Activated CD8-positive, alpha-beta memory T cell treated with anti-CD3 and anti-CD28 coated beads, Interleukin-2, amount 50 U/mL, for 4 hours (primary cell): ENCODE measurements around the gene VSIG4.

ENCODE experiments used
- DNase-seq: peaks from one replicate; pipeline ENCODE4 v3.0.0-alpha.2; 2020

VSIG4 gene

DNA sequence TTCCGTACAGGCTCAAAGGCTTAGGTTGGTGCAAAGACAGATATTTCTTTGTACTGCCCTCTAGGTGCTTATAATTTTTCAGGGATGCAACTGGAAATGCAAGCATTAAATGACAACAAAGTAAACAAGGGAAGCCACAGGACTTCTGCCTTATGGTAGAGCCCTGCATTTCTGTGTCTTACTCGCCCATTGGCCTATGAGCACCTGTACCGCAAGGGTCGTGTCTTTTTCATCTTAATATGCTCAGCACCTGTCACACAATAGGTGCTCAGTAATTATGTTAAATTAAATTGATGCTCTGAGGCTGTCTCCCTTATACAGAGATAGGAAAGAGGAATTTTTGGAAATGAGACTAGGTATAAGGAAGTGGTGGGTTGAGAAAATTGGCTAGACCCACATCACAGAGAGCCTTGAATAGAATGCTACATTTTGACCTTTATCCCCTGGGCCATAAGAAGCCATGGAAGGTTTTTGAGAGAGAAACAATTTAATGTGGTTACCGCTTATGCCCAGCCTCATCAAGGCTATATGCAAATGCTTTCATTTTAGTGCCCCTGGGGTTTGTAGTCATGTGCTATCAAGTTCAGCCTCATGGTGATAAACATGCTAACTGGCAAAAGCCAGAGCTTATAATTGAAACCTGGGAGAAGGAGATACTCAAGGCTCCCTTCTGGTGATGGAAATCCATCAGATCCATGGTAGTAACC lies 16.3 kb downstream of the VSIG4 start:
- DNase-seq: no peak

DNA sequence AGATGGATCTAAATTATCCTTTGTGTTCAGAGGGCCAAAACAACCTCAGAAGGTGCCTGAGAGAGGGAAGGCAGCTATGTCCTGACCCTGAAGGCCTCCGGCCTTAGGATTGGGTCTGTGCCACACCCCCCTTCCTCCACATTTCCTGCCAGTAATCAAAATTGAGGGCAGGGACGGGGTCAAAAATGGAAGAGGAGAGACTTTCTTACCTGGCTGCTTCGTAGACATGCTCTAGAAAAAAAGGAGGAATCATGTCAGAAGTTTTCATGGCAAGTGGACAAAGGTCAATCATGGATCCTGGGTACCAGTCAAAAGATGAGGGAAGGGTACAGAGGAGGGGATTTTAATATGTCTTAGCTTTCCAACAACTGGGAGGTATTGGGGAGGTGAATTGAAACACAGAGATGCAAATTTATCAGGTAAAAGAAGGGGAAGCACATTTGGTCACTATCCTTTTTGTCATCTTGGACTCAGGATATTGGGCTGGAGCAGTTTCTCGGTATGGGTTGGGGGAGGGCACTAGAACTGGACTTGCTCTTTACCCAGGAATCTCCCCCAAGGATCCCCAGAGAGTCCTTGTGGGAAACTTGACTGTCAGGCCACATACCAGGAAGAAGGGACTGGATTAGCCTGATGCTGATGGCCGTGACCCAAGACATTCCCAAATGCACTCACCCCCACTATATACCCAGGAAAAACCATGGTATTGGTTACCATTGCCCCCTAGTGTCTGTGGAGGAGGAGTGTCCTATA lies 17.1 kb downstream of the VSIG4 start:
- no peak for DNase-seq

GRCh38 chrX:66021765-66022631 lies 17.9 kb downstream of the VSIG4 start:
- DNase-seq: no peak

DNA sequence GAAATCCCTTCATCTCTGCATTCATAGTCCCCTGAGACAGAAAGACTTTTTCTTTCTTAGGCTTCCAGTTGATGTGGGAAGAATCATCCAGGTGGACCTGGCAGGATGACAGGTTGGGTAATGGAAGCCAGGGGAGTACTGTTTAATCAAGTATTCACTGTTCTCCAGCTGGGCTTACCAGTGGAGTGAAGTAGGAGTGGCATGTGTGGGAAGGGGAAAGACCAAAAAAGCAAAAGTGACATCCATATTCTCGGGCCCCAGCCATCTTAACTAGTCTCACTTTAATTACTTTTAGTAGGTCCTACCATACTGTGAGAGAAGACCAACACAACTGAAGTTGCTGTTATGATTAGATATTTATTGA lies 18.5 kb downstream of the VSIG4 start:
- DNase-seq: no peak

DNA sequence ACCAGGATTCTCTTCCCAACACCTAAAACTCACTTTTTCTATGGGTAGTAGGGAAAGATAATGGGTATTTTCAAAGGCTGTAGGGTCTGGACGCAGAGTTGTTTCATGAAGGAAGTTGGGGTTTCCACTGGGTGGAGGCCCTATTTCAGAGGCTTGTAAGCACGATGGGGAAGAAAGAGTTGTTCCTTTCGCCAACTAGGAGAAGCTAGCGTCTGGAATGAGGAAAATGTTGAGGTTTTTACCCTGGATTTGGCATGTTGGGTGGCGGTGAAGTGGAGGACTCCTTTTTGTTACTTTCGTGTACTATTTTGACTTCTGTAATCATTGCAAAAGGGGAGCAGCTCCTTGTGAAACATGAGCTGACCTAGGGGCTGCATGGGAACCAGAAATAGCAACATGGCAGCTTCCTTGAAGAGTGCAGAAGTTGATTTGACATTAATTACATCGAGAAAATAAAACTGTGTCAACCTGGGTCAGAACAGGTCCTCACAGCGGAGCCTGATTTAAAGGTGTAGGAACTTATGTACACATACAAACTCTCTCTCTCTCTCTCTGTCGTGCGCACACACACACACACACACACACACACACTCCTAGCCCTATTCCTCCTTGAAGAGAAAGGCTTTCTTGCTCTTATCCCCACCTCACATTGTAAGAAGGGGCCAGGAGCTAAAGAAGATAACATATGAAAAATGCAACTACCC lies 19.1 kb downstream of the VSIG4 start:
- DNase-seq: no peak

DNA sequence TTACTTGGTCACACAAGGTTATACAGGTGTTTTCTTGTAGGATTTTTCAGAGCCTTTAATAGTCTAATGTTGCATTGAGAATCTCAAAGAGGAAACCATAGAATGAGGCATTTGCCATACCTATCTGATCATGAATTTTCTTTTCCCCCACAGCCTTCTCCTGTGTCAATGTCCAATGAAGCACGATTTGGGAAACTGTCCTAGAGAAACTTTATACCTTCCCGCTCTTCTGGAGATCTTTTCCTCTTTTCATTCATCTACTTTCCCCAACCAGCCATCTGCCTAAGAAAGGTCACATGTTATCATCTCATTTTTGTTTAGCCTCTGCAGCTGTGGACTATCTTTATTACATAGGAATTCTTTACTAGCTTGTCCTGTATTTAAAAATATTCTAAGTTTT lies 19.9 kb downstream of the VSIG4 start:
- DNase-seq: no peak

GRCh38 chrX:66019310-66019652 lies 20.6 kb downstream of the VSIG4 start:
- no peak for DNase-seq

DNA sequence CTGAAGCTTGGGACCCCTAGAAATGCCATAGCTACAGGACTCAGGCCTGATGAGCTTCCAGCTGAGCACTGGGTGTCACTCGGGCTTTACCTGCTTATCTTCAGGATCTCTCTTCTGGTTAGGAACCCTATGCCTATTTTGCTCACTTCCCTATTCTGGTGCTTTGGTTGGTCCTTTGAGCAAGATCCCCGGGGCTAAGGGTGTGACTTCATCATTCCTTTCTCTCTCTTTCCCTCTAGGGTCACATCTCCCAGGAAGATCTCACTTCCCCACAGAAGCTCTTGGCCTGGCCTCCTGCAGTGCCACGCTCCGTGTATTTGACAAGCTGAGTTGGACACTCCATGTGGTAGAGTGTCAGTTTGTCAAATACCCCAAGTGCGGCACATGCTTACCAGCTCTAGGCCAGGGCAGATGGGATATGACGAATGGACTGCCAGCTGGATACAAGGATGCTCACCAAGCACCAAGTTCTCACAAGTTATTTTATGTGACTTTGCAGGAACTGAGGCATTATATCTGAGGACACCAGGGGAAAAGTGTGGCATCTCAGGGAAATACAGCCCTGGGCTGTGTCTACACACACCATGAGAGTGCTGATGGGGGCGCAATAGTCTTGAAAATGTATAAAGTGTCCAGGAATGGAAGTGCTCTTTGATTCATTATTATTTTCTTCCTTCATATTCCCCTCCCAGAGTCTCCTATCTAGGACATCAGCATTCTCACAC lies 21.1 kb downstream of the VSIG4 start:
- no peak for DNase-seq

DNA sequence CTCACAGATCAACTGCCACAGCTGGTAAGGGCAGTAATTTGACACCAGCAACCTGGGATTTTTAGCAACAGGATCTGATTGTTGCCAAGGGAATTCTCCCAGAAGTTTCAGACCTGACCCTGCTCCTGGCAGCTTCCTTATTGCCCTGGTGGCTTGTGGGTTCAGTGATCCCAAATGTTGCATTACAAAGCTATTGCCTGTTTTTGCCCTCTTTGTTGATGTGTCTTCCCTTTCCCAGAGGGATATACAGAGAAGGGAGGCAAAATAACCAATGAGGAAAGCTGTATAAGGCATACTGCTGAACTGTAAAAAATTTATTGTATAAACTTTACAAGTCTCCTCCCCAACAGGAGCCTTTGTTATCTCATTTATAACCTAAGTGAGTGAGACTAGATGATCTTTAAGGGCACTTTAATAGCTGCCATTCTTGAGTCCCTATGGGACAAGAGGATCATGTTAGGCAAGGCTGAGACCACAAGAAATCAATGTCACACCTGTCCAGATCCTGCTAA lies 22.2 kb downstream of the VSIG4 start:
- DNase-seq: no peak

GRCh38 chrX:66016905-66017658 lies 22.8 kb downstream of the VSIG4 start:
- no peak for DNase-seq

DNA sequence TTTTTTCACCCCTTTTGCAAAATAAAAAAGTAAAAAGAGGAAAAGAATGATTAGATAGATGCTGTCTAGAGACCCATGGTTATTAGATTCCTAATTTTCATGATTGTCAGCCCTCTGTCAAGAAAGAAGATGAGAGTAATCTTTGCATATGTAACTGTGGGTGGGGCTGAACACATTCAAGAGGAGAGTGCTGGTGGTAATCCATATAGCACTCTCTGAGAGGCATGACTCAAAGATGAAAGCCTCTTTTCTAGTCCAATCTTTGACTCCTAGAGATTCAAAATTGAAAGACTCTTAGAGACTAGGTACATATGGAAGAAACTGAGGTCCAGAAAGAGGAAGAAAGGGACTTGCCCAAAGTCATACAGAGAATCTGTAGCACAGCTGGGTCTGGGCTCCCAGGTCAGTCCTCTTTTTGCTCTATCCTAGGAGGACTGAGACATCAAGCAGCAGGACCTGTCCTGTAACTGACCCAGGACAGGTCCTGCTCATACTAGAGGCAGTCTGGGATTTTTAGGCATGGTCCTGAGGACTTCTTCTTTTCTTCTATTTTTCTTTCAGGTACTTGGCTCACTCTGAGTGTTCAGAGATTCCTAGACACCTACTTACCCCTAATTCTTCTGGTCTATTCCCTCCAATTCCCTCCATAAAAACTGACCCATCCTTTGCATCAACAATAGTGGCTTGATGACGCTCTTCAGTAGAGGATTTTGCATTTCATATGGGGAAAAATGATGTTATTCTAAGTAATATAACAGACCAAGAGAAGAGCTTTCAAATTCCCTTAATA lies 23.8 kb downstream of the VSIG4 start:
- no peak for DNase-seq

DNA sequence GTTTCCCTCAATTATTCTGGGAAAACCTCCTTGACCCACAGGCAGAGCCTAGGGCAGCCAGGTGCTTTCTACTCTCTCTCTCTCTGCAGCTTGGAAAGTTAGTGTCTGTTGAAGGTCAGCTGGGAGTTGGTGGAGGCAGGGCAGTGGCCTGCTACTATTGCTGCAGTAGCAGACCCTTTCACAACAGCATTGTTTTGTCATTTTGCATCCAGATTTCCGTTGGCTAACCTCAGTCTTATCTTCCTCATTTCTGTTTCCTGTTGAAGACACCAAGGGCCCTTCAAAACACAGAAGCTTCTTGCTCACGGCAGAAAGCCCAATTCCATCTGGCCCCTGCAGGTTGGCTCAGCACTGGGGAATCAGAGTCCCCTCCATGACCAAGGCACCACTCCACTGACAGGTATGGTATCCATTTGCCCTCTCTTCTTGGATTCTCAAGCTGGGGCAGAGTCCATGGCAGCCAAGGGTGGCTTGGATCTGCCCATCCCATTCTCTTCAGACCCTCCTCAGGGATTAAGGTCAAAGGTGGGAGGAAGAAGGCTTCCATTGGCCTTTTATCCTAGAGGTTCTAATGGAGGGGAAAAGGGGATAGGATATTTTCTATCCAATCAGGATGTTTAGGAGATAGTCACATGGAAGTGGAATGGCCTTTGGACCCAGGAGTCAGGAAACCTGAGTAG lies 24.6 kb downstream of the VSIG4 start:
- DNase-seq: no peak

- no peak for DNase-seq
Observed at GRCh38 chrX:66014556-66014955, 25.3 kb downstream of the VSIG4 start.

DNA sequence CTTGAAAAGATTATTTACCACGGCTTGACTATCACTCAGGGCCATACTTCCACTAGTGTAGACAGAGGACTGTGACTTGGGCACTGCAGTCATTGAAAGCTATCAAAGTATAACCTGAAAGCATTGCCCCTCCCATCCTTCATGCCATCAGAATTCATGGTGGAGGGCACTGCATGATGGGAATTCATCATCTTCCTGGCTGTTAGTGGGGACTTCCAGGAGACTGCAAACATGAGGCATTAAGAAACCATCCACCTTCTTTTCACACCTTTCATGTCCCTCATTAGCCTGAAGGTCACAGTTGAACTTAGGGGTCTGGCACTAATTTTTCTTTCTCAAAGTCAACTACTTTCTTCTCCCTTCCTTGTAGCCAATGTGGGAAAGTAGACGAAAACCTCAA lies 25.8 kb downstream of the VSIG4 start:
- DNase-seq: no peak

- DNase-seq: no peak
Observed at GRCh38 chrX:66013194-66013816, 26.6 kb downstream of the VSIG4 start.

GRCh38 chrX:66012094-66012534 lies 27.8 kb downstream of the VSIG4 start:
- DNase-seq: no peak

- no peak for DNase-seq
Observed at GRCh38 chrX:66009231-66009845, 30.5 kb downstream of the VSIG4 start.

DNA sequence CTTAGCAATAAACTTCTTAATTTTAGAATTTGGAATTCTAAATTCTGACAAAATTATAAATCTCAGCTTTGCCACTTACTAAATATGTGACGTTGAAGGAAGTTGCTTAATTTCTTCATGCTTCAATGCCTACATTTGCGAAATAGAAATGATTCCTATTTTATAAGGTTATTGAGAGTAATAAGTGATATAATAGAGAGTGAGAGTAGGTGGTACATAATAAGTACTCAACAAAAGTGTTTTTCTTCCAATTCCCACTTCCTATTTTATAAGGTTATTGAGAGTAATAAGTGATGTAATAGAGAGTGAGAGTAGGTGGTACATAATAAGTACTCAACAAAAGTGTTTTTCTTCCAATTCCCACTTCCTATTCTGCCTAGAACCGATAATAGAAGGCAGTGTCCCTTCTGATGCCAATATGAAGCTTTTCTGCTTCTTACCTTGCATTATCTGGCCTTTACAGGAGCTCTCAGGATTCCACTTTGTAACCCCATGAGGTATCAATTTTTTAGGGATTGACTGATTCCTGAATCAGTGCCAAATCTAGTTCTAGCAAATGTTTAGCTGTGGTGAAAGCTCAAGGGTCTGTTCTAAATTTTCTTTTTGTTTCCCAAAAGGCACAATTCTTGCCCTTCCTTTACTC lies 31.4 kb downstream of the VSIG4 start:
- no peak for DNase-seq
